Measurements from ENCODE around the gene CLIC4. TPM values are rescaled to one million over a fixed set of nuclear protein-coding genes. Genes with fewer than 3 reads are reported as not detected.

Gene CLIC4
- total and polyA plus RNA-seq, 2 of the 8 experiments (the other 6 are each of a cell fraction or from before 2014, with no cell fraction given): 77.5 to 293 TPM

DNA sequence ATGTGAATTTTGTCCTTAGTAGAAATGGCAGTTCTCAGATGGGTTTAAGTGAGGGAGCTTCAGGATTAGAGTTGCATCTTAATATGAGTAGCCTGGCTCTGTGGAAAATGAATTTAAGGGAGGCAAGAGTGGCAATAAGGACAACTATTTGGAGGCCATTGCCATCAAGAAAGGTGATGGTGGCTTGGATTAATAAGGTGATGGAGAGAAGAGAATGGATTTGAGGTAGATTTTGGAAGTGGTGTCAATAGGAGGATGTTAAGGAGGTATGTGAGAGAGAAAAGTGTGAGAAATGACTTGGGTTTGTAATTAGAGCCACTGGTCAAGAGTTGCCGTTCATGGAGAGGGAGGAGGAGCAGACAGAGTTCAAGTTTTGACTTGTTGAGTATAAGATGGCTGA, 16.3 kb downstream of the CLIC4 start:
- ChIA-PET CTCF (ENCODE audit: partially characterized antibody) (interaction anchor here (1.0 to 2.0 kb wide), 3 partner anchors 10 to 69 kb away, joined by 3 to 5 read pairs (median 4); no protein-coding TSS in a partner anchor), POLR2A (ENCODE audit: partially characterized antibody) (interaction anchor here (1.4 to 5.0 kb wide), 2 partner anchors 12 to 15 kb away, joined by 4 to 37 read pairs; partner anchors contain the start of gene CLIC4)
- Histone ChIP-seq H3K9ac (replicated peaks in 1 of 4; ENCODE audit: extremely low read depth in 1 of 4, low read depth in 3 of 4, low read length in 3 of 4) (no peak overlapping the region; a peak in 1 of 7 replicates), H3K23me2 (ENCODE audit: low read depth, low read length) (no peaks in the 10 kb centered on the region), H3K36me3 (ENCODE audit: control insufficient read depth in 2 of 4, insufficient read depth in 4 of 4, low read length in 3 of 4) (no peaks in the 10 kb centered on the region), H4K8ac (ENCODE audit: extremely low read depth, insufficient read depth, low read length) (no peak overlapping the region), H4K5ac (ENCODE audit: insufficient read length, low read depth, low read length) (no peak overlapping the region), H4K91ac (replicated peaks; ENCODE audit: insufficient read length, low read length) (no peak overlapping the region), H3K27me3 (replicated peaks in 1 of 4; ENCODE audit: control insufficient read depth in 3 of 4, extremely low read depth in 1 of 4, insufficient read depth in 3 of 4, low read length in 3 of 4) (no peaks in the 10 kb centered on the region), H3K79me1 (ENCODE audit: low read depth, low read length) (peaks cover 11% of the 10 kb centered on the region), H3K4me1 (replicated peaks in 1 of 4; ENCODE audit: control insufficient read depth in 3 of 4, insufficient read depth in 4 of 4, low read length in 3 of 4) (peaks cover 0 to 7% (median 3%) of the 10 kb centered on the region in 4 experiments; a peak in 4 of 7 replicates), H3K27ac (ENCODE audit: low read depth, low read length) (no peak overlapping the region), H2BK12ac (ENCODE audit: low read depth, low read length) (no peak overlapping the region), H2BK15ac (ENCODE audit: low read length) (no peak overlapping the region), H3K9me3 (ENCODE audit: insufficient read depth in 2 of 2, low read depth in 1 of 2, low read length in 1 of 2) (no peaks in the 10 kb centered on the region), H3K14ac (ENCODE audit: insufficient read length) (no peak overlapping the region), H4K20me1 (replicated peaks in 1 of 2; ENCODE audit: control insufficient read depth in 1 of 2, insufficient read depth in 2 of 2, low read length in 2 of 2) (peaks cover 16 to 20% of the 10 kb centered on the region in 2 experiments), H3K56ac (replicated peaks; ENCODE audit: insufficient read length, low read depth, low read length) (no peak overlapping the region), H3K4me2 (ENCODE audit: insufficient read depth in 1 of 2, low read depth in 2 of 2, low read length in 2 of 2) (no peak overlapping the region), H2BK120ac (replicated peaks; ENCODE audit: low read depth, low read length) (no peak overlapping the region), H3K4ac (replicated peaks; ENCODE audit: insufficient read length, low read depth, low read length) (no peak overlapping the region), H2BK20ac (ENCODE audit: low read length) (no peak overlapping the region), H3K4me3 (ENCODE audit: extremely low read depth in 1 of 4, insufficient read depth in 2 of 4, low read depth in 3 of 4, low read length in 4 of 4) (no peak overlapping the region), H3K23ac (ENCODE audit: insufficient read length) (no peak overlapping the region), H3K79me2 (ENCODE audit: control insufficient read depth in 1 of 2, insufficient read depth in 2 of 2, low read length in 2 of 2) (peaks cover 22 to 97% of the 10 kb centered on the region in 2 experiments), H3K18ac (ENCODE audit: extremely low read depth, low read length) (no peak overlapping the region), H2AK5ac (ENCODE audit: low read depth, low read length) (no peak overlapping the region), H2AFZ (ENCODE audit: low read length) (no peak overlapping the region), H2BK5ac (ENCODE audit: low read depth, low read length) (no peak overlapping the region)
- no peak for DNase-seq (ENCODE audit: low read depth in 1 of 2, low spot score in 2 of 2)
- WGBS, 2 experiments (ENCODE audit: extremely low coverage in 1 of 2, insufficient coverage in 1 of 2, insufficient read length in 1 of 2, insufficient replicate concordance in 2 of 2, low coverage in 1 of 2, low lambda C conversion rate in 2 of 2, missing lambda C conversion rate in 1 of 2): 95% methylated on average over 1 of the region's 1 CpG; no CpG with 5 or more reads in 1 of the 2 experiments
- FAIRE-seq: no peak
- no peak for TF ChIP-seq TBP (IDR thresholded peaks at IDR 0.05; ENCODE audit: low read depth, low read length)
- no peak for TF ChIP-seq EGR1 (IDR thresholded peaks at IDR 0.05; ENCODE audit: borderline replicate concordance, low read depth, low read length)
- no peak for TF ChIP-seq CREB1 (IDR thresholded peaks at IDR 0.05)
- no peak for TF ChIP-seq CEBPB (IDR thresholded peaks at IDR 0.05; ENCODE audit: low read depth, low read length)
- TF ChIP-seq BCL11A (IDR thresholded peaks at IDR 0.05; ENCODE audit: low read depth in 2 of 2, low read length in 2 of 2): no peak
- TF ChIP-seq, protein P1, sequence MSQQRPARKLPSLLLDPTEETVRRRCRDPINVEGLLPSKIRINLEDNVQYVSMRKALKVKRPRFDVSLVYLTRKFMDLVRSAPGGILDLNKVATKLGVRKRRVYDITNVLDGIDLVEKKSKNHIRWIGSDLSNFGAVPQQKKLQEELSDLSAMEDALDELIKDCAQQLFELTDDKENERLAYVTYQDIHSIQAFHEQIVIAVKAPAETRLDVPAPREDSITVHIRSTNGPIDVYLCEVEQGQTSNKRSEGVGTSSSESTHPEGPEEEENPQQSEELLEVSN (IDR thresholded peaks at IDR 0.05): no peak
- no peak for TF ChIP-seq RAD21 (IDR thresholded peaks at IDR 0.05 in 1 of 2, conservative IDR thresholded peaks at IDR 0.05 in 1 of 2; ENCODE audit: low read depth in 2 of 2, low read length in 2 of 2)
- TF ChIP-seq TEAD4 (IDR thresholded peaks at IDR 0.05; ENCODE audit: low read depth, low read length): no peak
- TF ChIP-seq, protein P2, sequence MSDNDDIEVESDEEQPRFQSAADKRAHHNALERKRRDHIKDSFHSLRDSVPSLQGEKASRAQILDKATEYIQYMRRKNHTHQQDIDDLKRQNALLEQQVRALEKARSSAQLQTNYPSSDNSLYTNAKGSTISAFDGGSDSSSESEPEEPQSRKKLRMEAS (IDR thresholded peaks at IDR 0.05): no peak
- TF ChIP-seq CHD1 (IDR thresholded peaks at IDR 0.05; ENCODE audit: low read depth, low read length): no peak
- TF ChIP-seq KDM5A (IDR thresholded peaks at IDR 0.05; ENCODE audit: low read length): no peak
- no peak for TF ChIP-seq KDM1A (IDR thresholded peaks at IDR 0.05; ENCODE audit: borderline replicate concordance, low read length)
- no peak for TF ChIP-seq TAF1 (IDR thresholded peaks at IDR 0.05; ENCODE audit: low read depth, low read length)
- no peak for TF ChIP-seq RXRA (IDR thresholded peaks at IDR 0.05; ENCODE audit: insufficient read depth, low read depth, low read length)
